Gastrocnemius medialis (tissue), 4 donors: ENCODE data around the gene ADCYAP1R1.

Experiments
- CTCF ChIP-seq, 5 experiments: fragments of 450-650 bp in 3 of 5; fragments of 200-600 bp in 2 of 5; sonication (generic) in 2 of 5; IDR thresholded peaks in 4 of 5; conservative IDR thresholded peaks in 1 of 5; 1 replicate in 4 of 5; 2 replicates in 1 of 5; pipeline ENCODE4 v1.5.1; 2016 to 2019; ENCODE audit warnings: antibody characterized with exemption in 5 of 5, mild to moderate bottlenecking in 3 of 5, moderate library complexity in 3 of 5
- POLR2A ChIP-seq, 2 donors: fragments of 450-650 bp; IDR thresholded peaks; one replicate each; pipeline ENCODE4 v1.6.1; 2017; ENCODE audit warnings: antibody characterized with exemption in 2 of 2, mild to moderate bottlenecking in 2 of 2, moderate library complexity in 2 of 2

DNA sequence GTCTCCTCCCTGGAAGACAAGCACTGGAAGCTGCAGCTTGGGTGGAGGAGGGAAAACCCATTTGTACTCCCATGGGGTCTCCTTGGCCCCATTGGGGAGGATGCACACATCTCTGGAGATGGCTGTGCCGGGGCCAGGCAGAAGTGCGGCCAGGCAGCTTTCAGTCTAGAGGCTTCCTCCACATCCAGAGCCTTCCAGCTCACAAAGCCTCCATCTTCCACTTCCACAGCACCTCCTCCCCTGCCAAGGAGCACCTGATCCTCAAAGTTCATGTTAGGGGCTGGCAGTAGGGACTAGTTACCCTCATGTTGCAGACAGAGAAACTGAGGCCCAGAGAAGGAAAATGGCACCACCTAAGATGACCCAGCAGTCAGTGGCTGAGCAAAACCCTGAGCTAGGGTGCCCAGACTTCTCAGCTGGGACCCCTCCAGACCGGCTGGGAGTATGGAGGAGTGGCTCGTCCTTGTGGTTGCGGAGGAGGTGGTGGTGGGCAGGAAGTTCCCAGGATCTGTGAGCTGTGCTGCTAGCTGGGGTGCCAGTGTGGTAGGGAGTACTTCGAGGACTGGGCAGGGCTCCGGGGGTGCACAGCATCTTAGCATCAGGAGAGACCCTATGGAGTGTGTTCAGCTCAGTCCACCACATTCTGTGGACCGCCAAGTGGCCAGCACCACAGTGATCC is 44.2 kb downstream of the ADCYAP1R1 start:
- TF ChIP-seq CTCF (IDR thresholded peaks at IDR 0.05 in 4 of 5, conservative IDR thresholded peaks at IDR 0.05 in 1 of 5) (no peak), POLR2A (IDR thresholded peaks at IDR 0.05) (no peak)
